Amygdala (tissue), 56 donors: ENCODE results near the gene ASAH2B.
A peak's percentile ranks its signal among the peaks of the same experiment; 100 is the strongest.
"Not testable (repeated sequence)": the region's sequence is repeated elsewhere in the genome, so short reads cannot be mapped to it uniquely, and the experiment has no call there.

ENCODE experiments used
- DNase-seq, 56 donors: peaks; one replicate each; lab custom pipeline; 2025; lab: John Stamatoyannopoulos, UW

ASAH2B gene

DNA sequence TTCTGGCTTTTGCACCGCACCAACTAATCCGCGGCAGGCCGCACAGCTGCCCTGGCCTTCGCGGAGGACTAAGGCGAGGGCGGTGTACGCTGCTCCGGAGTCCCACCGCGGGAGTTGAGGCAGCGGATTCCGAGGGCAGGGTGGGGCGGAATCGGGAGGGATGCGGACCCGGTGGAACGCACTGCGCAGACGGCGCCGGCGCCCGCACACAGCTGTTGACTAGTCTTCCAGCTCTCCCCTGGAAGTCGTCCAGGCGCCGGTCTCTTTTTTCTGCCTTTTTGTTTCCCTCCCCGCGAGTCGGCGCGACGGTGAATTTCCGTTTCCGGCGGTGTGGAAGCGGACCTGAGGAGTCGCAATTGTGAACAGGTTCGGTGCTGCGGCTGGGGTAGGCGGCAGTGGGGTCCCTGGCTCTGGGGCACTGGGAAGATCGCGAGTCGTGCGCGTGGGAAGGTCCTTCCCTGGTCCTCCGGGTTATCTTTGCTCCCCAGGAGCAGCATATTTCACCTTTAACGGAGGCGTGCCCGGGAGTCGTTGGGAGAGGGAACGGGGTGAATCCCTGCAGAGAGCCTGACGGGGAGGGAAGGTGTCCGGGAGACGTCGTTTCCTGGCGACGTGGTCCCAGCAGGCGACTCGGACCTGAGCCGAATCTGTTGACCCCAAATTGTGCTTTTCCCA, at the start of gene ASAH2B:
ASAH2B (plus strand) TSS at position 319 of the 675 bp plus-strand sequence. CDS start 5,195 bp downstream, outside the sequence.
- DNase-seq: peak in 53 of 56 donors; percentile 9 to 83 (median 48)

GRCh38 chr10:50697819-50698218, 41.9 kb upstream of the ASAH2B start:
- DNase-seq: not testable (repeated sequence)

DNA sequence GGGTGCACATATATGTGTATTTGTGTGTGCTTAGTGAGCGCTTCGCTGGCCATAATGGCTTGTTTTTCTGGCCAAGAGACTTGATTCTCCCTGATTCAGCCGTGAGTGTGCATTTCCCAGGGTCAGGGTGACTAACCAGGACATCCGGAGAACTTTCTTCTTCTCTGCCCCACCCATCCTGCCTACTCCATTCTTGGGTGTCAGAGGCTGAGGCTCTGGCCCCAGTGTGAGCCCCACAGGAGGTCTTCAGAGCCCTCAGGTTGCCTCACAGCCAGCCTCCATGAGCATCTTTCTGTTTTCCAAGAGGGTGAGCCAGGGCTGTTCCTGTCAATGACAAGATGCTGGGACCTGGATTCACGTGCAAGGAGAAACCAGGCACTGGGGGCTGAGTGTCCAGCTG, 37.8 kb upstream of the ASAH2B start:
- not testable (repeated sequence) for DNase-seq

GRCh38 chr10:50702997-50703396, 36.7 kb upstream of the ASAH2B start:
- not testable (repeated sequence) for DNase-seq

DNA sequence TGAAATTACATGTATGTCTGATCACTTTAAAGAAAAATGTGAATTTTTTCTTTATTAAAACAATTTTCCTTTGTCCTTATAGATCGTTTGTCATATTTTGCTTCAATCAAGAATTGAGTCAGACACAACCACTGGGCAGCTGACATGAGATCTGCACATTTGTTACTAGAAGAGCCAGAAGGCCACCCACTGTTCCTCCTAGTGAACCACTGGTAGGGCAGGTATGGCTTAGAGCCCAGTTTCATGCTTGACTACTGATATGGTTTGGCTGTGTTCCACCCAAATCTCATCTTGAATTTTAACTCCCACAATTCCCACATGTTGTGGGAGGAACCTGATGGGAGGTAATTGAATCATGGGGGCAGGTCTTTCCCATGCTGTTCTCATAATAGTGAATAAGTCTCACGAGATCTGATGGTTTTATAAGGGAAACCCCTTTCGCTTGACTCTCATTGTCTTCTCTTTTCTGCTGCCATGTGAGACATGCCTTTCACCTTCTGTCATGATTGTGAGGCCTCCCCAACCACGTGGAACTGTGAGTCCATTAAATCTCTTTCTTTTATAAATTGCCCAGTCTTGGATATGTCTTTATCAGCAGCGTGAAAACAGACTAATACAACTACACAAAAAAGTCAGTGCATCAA, 35.2 kb upstream of the ASAH2B start:
- not testable (repeated sequence) for DNase-seq

GRCh38 chr10:50706006-50706405, 33.7 kb upstream of the ASAH2B start:
- DNase-seq: not testable (repeated sequence)

DNA sequence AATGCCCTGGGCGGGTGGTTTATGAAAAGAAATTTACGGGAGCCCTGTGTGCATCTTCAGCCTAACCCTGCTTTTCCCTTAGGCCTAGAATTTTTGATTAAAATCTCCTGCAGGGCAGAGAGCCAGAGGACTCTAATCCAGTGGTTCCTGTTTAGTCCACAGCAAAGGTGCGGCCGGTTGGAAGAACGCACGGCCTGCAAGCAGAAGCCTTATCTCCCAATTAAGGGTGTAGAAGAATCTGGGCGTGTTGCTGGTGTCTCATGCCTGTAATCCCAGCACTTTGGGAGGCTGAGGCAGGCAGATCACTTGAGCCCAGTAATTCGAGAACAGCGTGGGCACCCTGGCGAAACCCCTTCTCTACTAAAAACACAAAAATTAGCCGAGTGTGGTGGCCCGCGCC, 29.5 kb upstream of the ASAH2B start:
- not testable (repeated sequence) for DNase-seq

DNA sequence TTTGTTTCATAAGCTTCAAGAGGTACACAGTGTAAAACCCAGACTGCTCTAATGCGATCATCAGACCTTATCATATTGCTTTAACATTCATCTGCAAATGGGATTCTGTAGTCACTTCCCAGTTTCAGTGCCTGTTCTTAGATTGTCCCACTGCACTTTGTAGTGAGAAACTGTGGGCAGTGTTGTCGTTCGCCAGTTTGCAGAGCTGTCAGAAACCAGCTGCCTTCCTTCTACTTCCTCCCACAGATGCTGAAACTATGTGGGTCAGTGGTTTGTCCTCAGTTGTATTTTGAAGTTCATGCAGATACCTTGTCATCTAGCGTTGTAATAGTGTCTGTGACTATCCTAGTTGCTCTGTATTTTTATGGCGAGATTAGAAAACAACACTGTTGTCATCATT, 15.9 kb upstream of the ASAH2B start:
- DNase-seq: peak in 4 of 56 donors; percentile 1 to 49 (median 4)

GRCh38 chr10:50728112-50728511, 11.6 kb upstream of the ASAH2B start:
- not testable (repeated sequence) for DNase-seq

DNA sequence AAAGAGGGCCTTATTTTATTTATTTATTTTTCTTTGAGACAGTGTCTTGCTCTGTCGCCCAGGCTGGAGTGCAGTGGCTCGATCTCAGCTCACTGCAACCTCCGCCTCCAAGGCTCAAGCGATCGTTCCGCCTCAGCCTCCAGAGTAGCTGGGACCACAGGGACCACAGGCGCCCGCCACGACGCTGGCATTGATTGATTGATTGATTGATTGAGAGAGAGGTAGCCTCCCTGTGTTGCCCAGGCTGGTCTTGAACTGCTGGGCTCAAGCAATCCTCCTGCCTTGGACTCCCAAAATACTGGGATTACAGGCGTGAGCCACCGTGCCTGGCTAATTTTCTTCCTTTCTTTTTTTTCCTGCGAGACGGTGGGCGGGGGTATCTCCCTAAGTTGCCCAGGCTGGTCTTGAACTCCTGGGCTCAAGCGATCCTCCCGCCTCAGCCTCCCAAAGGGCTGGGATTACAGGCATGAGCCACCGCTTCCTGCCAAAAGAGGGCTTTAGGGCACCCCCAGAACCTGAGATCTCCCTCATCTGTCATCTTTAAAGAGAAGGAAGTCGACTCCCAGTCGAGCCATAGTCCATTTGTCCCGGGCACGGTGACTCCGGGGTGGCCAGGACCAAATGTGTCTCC, 634 bp upstream of the ASAH2B start:
- DNase-seq: not testable (repeated sequence)

DNA sequence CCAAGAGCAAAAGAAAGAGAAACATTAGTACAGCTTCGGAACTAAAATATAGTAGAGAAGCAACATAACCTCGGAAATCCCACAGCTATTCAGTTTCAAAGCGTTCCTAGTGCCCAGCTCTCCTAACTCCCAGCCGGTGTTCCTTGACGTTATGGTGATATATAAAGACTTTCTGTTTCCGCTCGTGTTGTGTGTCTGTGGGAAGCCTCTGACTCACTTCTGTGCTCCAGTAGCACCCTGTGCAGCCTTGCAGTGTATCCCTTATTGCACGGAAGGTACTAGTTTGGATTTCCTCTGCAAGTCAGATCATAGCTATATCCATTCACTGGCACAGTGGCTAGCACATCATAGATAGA, 535 bp downstream of the ASAH2B start:
- DNase-seq: peak in 2 of 56 donors; percentile 16 to 28

GRCh38 chr10:50742820-50743219, 3.1 kb downstream of the ASAH2B start:
- not testable (repeated sequence) for DNase-seq

DNA sequence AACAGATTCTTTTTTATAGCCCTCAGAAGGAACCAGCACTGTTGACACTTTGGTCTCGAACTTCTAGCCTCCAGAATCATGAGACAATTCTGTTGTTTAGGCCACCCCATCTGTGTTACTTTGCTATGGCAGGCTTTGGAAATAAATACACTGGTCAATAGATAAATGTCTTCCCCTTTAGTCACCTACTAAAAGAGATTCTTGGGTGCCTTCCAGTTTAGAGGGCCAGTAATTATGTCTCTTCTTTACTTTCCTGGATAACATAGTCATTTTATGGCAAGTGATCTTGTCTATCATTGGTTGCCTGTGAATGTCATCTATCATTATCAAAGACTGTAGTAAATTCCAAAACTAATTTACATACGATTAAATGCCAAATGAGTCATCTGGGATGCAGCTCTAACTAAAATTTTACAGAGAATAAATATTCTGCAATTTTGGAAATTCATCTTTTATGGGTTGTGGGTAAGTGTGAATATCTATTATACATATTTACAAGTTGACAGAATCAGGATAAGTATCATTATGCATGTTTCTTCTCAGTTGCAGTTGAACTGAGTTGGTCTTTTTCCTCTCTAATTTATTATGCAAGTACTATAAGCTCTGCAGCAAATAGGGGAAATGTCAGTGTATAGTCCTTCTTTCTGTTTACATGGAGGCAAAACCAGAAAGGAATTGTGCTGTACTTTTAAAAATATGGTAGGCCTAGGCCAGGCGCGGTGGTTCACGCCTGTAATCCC, 27.2 kb downstream of the ASAH2B start:
- DNase-seq: not testable (repeated sequence)

DNA sequence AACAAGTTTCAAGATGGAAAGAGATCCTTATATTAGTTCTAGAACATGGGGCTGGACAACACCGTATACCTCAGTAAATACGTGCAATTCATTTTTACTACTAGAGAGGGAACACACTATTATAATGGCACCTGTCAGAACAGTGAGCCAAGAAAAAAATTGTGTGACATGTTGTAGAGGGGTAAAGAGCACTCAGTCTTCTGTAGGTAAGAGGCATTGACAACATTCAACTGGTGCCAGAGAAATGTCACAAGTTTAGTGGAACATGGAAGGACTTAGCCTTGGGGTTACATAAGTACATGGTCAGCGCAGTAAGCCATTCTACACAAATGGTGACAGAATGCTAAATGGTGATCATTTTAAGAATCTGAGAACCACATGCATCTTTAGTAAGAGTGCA, 32.3 kb downstream of the ASAH2B start:
- not testable (repeated sequence) for DNase-seq

DNA sequence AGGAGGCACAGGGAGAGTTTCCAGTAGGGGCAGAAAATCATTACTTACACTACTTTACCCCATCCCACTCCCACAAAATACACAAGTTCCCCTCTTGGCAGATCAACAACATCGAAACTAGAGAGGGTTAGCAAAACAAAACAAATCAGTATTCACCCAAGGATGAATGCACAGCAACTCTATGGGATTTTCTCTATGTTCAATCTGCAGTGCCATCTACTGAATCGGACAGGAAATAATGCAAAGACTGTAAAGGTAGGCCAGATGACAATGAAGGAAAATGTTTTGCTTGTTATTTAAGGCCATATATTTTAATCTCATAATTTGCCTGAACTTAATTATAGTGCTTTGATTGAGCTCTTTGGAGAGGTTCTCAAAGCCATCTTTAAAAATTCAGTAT, 35.1 kb downstream of the ASAH2B start:
- DNase-seq: not testable (repeated sequence)

DNA sequence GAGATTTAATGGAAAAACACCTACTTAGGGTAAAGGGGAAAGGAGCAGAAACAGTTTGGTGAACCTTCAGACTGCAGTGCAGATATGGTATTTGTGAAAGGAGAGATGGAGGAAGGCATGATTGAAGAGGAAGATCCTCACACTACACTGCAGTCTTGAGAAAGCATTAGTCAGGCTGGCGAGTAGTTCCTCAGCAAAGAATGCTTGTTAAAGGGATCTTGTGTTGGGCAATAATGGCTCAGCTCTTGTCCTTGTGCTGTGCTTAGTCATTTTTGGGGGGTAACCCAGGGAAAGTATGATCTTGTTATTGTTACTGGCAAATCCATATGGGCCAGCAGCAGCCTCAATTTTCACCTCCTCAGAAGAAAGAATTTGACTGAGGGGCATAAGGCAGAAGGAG, 40.3 kb downstream of the ASAH2B start:
- DNase-seq: not testable (repeated sequence)

- not testable (repeated sequence) for DNase-seq
Measured at GRCh38 chr10:50782017-50782416, 42.3 kb downstream of the ASAH2B start.

DNA sequence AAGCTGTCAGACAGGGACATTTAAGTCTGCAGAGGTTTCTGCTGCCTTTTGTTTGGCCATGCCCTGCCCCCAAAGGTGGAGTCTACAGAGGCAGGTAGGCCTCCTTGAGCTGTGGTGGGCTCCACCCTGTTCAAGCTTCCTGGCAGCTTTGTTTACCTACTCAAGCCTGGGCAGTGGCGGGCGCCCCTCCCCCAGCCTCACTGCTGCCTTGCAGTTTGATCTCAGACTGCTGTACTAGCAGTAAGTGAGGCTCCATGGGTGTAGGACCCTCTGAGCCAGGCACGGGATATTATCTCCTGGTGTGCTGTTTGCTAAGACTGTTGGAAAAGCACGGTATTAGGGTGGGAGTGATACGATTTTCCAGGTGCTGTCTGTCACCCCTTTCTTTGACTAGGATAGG, 48.2 kb downstream of the ASAH2B start:
- DNase-seq: not testable (repeated sequence)

GRCh38 chr10:50788951-50789945, 49.5 kb downstream of the ASAH2B start:
- no peak for DNase-seq

- no peak for DNase-seq
Measured at GRCh38 chr10:50794490-50794889, 54.8 kb downstream of the ASAH2B start.
